HG03139 (cell line): ENCODE measurements around the gene PSEN1.
"Not testable (repeated sequence)": the region's sequence is repeated elsewhere in the genome, so short reads cannot be mapped to it uniquely, and the experiment has no call there.

ENCODE experiments used
- ATAC-seq: cut with Tn5 transposase; IDR thresholded peaks from one replicate; pipeline ENCODE4 v1.9.1; 2021; ENCODE audit not compliant: unreplicated experiment

Gene PSEN1

GRCh38 chr14:73162251-73162650, 25.9 kb downstream of the PSEN1 start:
- no peak for ATAC-seq

- no peak for ATAC-seq
Measured at GRCh38 chr14:73166399-73166798, 30.1 kb downstream of the PSEN1 start.

- no peak for ATAC-seq
Measured at GRCh38 chr14:73167727-73168126, 31.4 kb downstream of the PSEN1 start.

- no peak for ATAC-seq
Measured at GRCh38 chr14:73168274-73168673, 32.0 kb downstream of the PSEN1 start.

- ATAC-seq: no peak
Measured at GRCh38 chr14:73168691-73169090, 32.4 kb downstream of the PSEN1 start.

- not testable (repeated sequence) for ATAC-seq
Measured at GRCh38 chr14:73169855-73170254, 33.5 kb downstream of the PSEN1 start.

GRCh38 chr14:73170686-73171085, 34.4 kb downstream of the PSEN1 start:
- ATAC-seq: no peak

GRCh38 chr14:73172500-73172899, 36.2 kb downstream of the PSEN1 start:
- ATAC-seq: no peak

GRCh38 chr14:73173092-73173735, 36.9 kb downstream of the PSEN1 start:
- no peak for ATAC-seq

- ATAC-seq: no peak
Measured at GRCh38 chr14:73176685-73177084, 40.4 kb downstream of the PSEN1 start.

GRCh38 chr14:73180385-73180805, 44.1 kb downstream of the PSEN1 start:
- ATAC-seq: no peak

- not testable (repeated sequence) for ATAC-seq
Measured at GRCh38 chr14:73180969-73181368, 44.7 kb downstream of the PSEN1 start.

- no peak for ATAC-seq
Measured at GRCh38 chr14:73188501-73188911, 52.2 kb downstream of the PSEN1 start.

- no peak for ATAC-seq
Measured at GRCh38 chr14:73189651-73190050, 53.3 kb downstream of the PSEN1 start.

GRCh38 chr14:73191441-73191840, 55.1 kb downstream of the PSEN1 start:
- ATAC-seq: no peak

- ATAC-seq: not testable (repeated sequence)
Measured at GRCh38 chr14:73194306-73194705, 58.0 kb downstream of the PSEN1 start.

GRCh38 chr14:73198253-73198652, 61.9 kb downstream of the PSEN1 start:
- ATAC-seq: no peak

- no peak for ATAC-seq
Measured at GRCh38 chr14:73203527-73203926, 67.2 kb downstream of the PSEN1 start.

- ATAC-seq: no peak
Measured at GRCh38 chr14:73207615-73208014, 71.3 kb downstream of the PSEN1 start.

- no peak for ATAC-seq
Measured at GRCh38 chr14:73208390-73208789, 72.1 kb downstream of the PSEN1 start.

GRCh38 chr14:73208846-73209245, 72.5 kb downstream of the PSEN1 start:
- no peak for ATAC-seq

- no peak for ATAC-seq
Measured at GRCh38 chr14:73209953-73210352, 73.6 kb downstream of the PSEN1 start.
